ENCODE data around the gene LIN7C.

The LIN7C gene, protein sequence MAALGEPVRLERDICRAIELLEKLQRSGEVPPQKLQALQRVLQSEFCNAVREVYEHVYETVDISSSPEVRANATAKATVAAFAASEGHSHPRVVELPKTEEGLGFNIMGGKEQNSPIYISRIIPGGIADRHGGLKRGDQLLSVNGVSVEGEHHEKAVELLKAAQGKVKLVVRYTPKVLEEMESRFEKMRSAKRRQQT

DNA sequence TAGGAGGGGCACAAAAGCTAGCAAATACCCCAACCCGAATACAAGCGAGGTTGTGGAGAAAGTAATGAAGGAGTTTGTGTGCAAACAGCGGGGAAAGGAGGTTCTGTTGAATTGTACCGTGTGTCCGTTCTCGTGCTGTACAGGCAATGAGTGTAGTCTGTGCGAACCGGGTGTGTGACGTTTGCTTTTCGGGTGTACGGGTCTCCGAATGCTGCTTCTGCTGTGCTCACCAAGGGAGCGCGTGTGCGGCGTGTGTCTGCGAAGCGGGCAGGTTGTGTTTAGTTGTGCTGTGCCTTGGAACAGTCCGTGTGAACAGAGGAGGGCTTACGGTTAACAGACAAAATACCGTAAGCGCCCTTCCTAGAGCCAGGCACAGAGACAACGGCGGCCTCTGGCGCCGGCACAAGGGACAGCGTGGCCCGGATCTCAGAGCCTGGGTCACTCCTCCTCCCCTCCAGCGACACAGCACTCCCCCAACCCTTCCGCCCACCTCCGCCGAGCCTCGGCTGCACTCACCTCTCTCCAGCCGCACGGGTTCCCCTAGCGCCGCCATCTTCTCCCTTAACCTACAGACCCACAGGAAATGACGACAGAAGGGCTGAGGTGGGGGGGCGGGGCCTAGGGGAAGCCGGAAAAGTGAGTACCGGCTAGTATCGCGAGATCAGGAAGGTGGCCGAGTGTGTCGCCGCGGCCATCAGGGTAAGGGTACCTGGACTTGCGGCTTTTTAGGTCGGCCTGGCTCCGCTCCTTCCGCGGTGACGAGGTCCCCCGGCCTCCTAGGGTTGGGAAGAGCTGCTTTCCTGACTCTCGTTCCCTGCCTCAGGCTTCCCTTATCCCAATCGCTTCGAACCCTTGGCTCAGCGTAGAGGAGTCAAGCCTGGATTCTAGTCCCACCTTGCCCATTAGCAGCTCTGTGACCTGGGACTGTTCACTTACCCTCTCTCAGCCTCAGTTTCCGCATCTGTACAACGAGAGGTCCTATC is at the start of gene LIN7C:
Gene LIN7C (minus strand): TSS at position 570 of the 983 bp plus-strand sequence. CDS start 17 bp downstream, at position 553.
- peak within 1 kb of the TSS; percentile 83 for H3K27ac ChIP-seq (ENCODE audit: low read depth, low read length)
- no peaks in the 10 kb centered on the region for H3K9me3 ChIP-seq (ENCODE audit: low read length)
- peak within 1 kb of the TSS; percentile 81 for H3K9ac ChIP-seq (ENCODE audit: low read length)
- H3K4me1 ChIP-seq (ENCODE audit: insufficient read depth, low read length), result peaks cover 25% of the 10 kb centered on the region
- H3K36me3 ChIP-seq (ENCODE audit: insufficient read depth, low read length), result peaks cover 5% of the 10 kb centered on the region
- H3K27me3 ChIP-seq (ENCODE audit: control insufficient read depth in 1 of 2, insufficient read depth in 2 of 2, low read length in 2 of 2), result no peaks in the 10 kb centered on the region
- H3K4me3 ChIP-seq (ENCODE audit: low read depth in 1 of 2, low read length in 2 of 2), result peak within 1 kb of the TSS; percentile 75 to 92

DNA sequence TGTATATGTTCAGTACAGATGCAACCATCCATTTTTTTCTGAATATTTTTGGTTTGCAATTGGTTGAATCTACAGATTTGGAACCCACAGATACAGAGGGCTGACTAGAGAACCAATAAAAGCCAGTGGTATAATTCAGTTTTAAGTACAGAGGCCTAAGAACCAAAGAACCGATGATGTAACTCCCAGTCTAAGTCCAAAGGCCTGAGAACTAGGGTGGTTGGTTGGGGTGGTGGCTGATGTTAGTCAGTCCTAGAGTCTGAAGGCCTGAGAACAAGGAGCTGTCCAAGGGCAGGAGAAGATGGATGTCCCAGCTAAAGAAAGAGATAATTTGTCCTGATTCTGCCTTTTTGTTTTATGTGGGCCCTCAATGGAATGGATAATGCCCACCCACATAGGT is 48.7 kb upstream of the LIN7C start:
- no peak overlapping the region for H3K9ac ChIP-seq (ENCODE audit: low read length)
- no peaks in the 10 kb centered on the region for H3K9me3 ChIP-seq (ENCODE audit: low read length)
- no peaks in the 10 kb centered on the region for H3K36me3 ChIP-seq (ENCODE audit: insufficient read depth, low read length)
- no peak overlapping the region for H3K4me3 ChIP-seq (ENCODE audit: low read depth in 1 of 2, low read length in 2 of 2)
- H3K27ac ChIP-seq (ENCODE audit: low read depth, low read length), result no peak overlapping the region
- H3K4me1 ChIP-seq (ENCODE audit: insufficient read depth, low read length), result no peaks in the 10 kb centered on the region
- H3K27me3 ChIP-seq (ENCODE audit: control insufficient read depth in 1 of 2, insufficient read depth in 2 of 2, low read length in 2 of 2), result no peaks in the 10 kb centered on the region

DNA sequence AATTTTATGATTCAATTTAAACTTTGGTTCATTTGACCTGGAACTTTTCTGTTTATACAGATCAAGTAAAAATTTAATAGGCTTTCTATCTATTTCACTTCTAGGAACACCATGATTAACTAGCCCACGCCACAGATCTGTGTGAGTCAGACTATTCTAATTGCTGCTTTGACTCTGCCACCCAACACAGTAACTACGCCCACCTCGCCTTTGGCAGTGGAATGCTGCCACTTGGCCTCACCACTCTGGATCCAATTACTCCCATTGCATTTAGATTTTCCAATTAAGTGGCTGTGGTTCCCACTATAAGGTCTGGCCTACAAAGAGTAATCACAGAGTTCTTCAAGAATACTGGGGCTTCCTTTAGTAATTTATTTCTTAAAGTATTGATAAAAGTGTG is 46.6 kb upstream of the LIN7C start:
- H3K4me1 ChIP-seq (ENCODE audit: insufficient read depth, low read length), result no peaks in the 10 kb centered on the region

DNA sequence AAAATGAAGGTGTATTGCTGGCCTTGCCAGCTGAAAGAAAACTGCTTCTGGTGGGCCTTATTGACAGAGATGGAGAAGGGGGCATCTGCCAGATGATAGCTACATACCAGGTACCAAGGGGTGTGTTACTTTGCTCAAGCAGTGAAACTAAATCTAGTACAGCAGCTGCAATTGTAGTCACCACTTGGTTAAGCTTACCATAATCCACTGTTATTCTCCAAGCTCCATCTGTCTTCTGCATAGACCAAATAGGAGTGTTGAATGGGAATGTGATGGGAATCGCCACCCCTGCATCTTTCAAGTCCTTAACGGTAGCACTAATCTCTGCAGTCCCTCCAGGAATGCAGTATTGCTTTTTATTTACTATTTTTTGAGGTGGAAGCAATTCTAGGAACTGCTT is 45.8 kb upstream of the LIN7C start:
- Histone ChIP-seq H3K27ac (ENCODE audit: low read depth, low read length) (no peak overlapping the region), H3K4me1 (ENCODE audit: insufficient read depth, low read length) (no peaks in the 10 kb centered on the region), H3K36me3 (ENCODE audit: insufficient read depth, low read length) (no peaks in the 10 kb centered on the region), H3K4me3 (ENCODE audit: low read depth in 1 of 2, low read length in 2 of 2) (no peak overlapping the region), H3K9me3 (ENCODE audit: low read length) (no peaks in the 10 kb centered on the region), H3K27me3 (ENCODE audit: control insufficient read depth in 1 of 2, insufficient read depth in 2 of 2, low read length in 2 of 2) (no peaks in the 10 kb centered on the region), H3K9ac (ENCODE audit: low read length) (no peak overlapping the region)

More for the DNA sequence above, 46.6 kb upstream of the LIN7C start:
- H3K36me3 ChIP-seq (ENCODE audit: insufficient read depth, low read length), result no peaks in the 10 kb centered on the region
- H3K9ac ChIP-seq (ENCODE audit: low read length), result no peak overlapping the region
- no peak overlapping the region for H3K27ac ChIP-seq (ENCODE audit: low read depth, low read length)
- no peaks in the 10 kb centered on the region for H3K9me3 ChIP-seq (ENCODE audit: low read length)
- no peak overlapping the region for H3K4me3 ChIP-seq (ENCODE audit: low read depth in 1 of 2, low read length in 2 of 2)
- no peaks in the 10 kb centered on the region for H3K27me3 ChIP-seq (ENCODE audit: control insufficient read depth in 1 of 2, insufficient read depth in 2 of 2, low read length in 2 of 2)

DNA sequence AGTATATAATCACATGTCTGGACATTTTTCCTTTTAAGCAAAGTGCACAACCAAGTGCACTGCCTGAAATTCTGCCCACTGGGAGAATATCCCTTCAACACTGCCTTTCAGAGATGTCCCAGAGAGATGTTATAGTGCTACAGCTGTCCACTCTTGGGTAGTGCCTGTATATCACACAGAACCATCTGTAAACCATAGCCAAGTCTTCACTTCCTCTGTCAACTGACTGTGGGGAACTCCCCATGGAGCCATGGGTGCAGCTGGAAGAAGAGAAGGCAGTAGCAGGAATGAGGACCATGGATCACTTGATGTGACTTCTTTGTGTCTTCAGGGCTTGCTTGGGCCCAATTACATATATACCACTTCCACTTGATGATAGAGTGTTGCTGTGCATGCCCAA is 44.6 kb upstream of the LIN7C start:
- H3K27me3 ChIP-seq (ENCODE audit: control insufficient read depth in 1 of 2, insufficient read depth in 2 of 2, low read length in 2 of 2), result no peaks in the 10 kb centered on the region
- no peak overlapping the region for H3K4me3 ChIP-seq (ENCODE audit: low read depth in 1 of 2, low read length in 2 of 2)
- no peak overlapping the region for H3K9ac ChIP-seq (ENCODE audit: low read length)
- H3K4me1 ChIP-seq (ENCODE audit: insufficient read depth, low read length), result no peaks in the 10 kb centered on the region
- no peak overlapping the region for H3K27ac ChIP-seq (ENCODE audit: low read depth, low read length)
- H3K9me3 ChIP-seq (ENCODE audit: low read length), result no peaks in the 10 kb centered on the region
- H3K36me3 ChIP-seq (ENCODE audit: insufficient read depth, low read length), result no peaks in the 10 kb centered on the region

DNA sequence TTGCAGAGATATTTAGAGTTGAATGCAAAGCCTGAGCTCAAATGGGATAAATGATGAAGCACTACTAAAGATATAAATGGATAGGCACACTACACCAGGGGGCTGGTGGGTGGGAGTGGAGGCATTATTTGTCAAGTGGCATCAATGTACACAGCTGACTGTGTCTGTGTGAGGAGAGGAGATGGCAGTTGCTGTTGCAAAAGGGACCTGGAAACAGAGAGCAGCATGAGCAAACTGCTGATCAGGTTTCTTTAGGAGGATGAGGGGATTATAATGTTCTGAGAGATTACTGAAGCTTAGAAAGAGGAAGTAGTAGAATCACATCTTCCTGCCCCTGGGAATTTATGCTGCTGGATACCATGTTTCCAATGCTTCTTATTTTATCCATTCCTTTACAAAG is 39.4 kb upstream of the LIN7C start:
- H3K4me1 ChIP-seq (ENCODE audit: insufficient read depth, low read length), result no peaks in the 10 kb centered on the region
- H3K4me3 ChIP-seq (ENCODE audit: low read depth in 1 of 2, low read length in 2 of 2), result no peak overlapping the region
- H3K9me3 ChIP-seq (ENCODE audit: low read length), result no peaks in the 10 kb centered on the region
- no peaks in the 10 kb centered on the region for H3K36me3 ChIP-seq (ENCODE audit: insufficient read depth, low read length)
- H3K9ac ChIP-seq (ENCODE audit: low read length), result no peak overlapping the region
- H3K27me3 ChIP-seq (ENCODE audit: control insufficient read depth in 1 of 2, insufficient read depth in 2 of 2, low read length in 2 of 2), result no peaks in the 10 kb centered on the region
- no peak overlapping the region for H3K27ac ChIP-seq (ENCODE audit: low read depth, low read length)

DNA sequence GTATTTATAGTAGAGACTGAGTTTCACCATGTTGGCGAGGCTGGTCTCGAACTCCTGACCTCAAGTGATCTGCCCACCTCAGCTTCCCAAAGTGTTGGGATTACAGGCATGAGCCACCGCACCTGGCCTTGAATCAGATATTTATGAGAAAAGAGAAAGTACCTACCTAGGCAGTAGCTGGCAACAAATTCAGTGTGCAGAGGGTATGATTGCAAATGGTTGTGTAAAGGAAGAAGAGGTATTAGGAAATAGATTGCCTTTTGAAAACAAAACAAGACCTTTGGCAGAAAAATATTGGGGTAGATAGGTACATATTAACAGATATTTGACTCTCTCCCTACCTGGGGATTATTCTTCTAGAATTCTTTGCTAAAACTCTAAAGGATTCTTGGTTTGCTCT is 38.5 kb upstream of the LIN7C start:
- no peak overlapping the region for H3K27ac ChIP-seq (ENCODE audit: low read depth, low read length)
- H3K9ac ChIP-seq (ENCODE audit: low read length), result no peak overlapping the region
- H3K27me3 ChIP-seq (ENCODE audit: control insufficient read depth in 1 of 2, insufficient read depth in 2 of 2, low read length in 2 of 2), result no peaks in the 10 kb centered on the region
- H3K4me3 ChIP-seq (ENCODE audit: low read depth in 1 of 2, low read length in 2 of 2), result no peak overlapping the region
- H3K4me1 ChIP-seq (ENCODE audit: insufficient read depth, low read length), result no peaks in the 10 kb centered on the region
- H3K36me3 ChIP-seq (ENCODE audit: insufficient read depth, low read length), result no peaks in the 10 kb centered on the region
- no peaks in the 10 kb centered on the region for H3K9me3 ChIP-seq (ENCODE audit: low read length)

DNA sequence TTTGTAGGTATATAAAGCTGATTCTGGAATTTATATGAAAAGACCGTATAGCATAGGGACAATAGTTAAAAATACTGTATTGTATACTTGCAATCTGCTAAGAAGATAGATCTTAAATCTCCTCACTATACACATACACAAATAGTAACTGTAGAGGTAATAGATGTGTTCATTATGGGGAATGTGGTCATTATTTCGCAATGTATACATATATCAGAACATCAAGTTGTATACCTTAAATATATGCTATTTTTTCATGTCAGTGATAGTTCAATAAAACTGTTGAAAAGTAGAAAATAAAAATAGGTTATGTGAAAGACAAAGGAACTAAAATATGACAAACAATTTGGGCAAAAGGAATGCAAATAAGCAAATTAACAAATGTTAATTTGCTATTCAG is 35.2 kb upstream of the LIN7C start:
- Histone ChIP-seq H3K4me3 (ENCODE audit: low read depth in 1 of 2, low read length in 2 of 2) (no peak overlapping the region), H3K27me3 (ENCODE audit: control insufficient read depth in 1 of 2, insufficient read depth in 2 of 2, low read length in 2 of 2) (no peaks in the 10 kb centered on the region), H3K9ac (ENCODE audit: low read length) (no peak overlapping the region), H3K36me3 (ENCODE audit: insufficient read depth, low read length) (no peaks in the 10 kb centered on the region), H3K4me1 (ENCODE audit: insufficient read depth, low read length) (no peaks in the 10 kb centered on the region), H3K27ac (ENCODE audit: low read depth, low read length) (no peak overlapping the region), H3K9me3 (ENCODE audit: low read length) (no peaks in the 10 kb centered on the region)

DNA sequence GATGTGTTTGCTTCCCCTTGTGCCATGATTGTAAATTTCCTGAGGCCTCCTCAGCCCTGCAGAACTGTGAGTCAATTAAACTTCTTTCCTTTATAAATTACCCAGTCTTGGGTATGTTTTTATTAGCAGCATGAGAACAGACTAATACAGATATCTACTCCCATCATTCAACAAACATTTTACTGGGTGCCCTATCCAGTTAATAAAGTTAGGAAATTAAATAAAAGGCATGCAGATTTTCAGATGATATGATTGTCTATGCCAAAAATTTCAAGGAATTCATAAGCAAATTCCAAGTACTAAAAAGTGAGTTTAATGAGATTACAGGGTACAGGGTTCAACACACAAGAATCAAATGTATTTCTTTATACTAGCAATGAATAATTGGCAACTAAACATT is 33.5 kb upstream of the LIN7C start:
- no peak overlapping the region for H3K4me3 ChIP-seq (ENCODE audit: low read depth in 1 of 2, low read length in 2 of 2)
- no peaks in the 10 kb centered on the region for H3K4me1 ChIP-seq (ENCODE audit: insufficient read depth, low read length)
- H3K27ac ChIP-seq (ENCODE audit: low read depth, low read length), result no peak overlapping the region
- H3K27me3 ChIP-seq (ENCODE audit: control insufficient read depth in 1 of 2, insufficient read depth in 2 of 2, low read length in 2 of 2), result no peaks in the 10 kb centered on the region
- H3K9me3 ChIP-seq (ENCODE audit: low read length), result no peaks in the 10 kb centered on the region
- no peak overlapping the region for H3K9ac ChIP-seq (ENCODE audit: low read length)
- H3K36me3 ChIP-seq (ENCODE audit: insufficient read depth, low read length), result no peaks in the 10 kb centered on the region

DNA sequence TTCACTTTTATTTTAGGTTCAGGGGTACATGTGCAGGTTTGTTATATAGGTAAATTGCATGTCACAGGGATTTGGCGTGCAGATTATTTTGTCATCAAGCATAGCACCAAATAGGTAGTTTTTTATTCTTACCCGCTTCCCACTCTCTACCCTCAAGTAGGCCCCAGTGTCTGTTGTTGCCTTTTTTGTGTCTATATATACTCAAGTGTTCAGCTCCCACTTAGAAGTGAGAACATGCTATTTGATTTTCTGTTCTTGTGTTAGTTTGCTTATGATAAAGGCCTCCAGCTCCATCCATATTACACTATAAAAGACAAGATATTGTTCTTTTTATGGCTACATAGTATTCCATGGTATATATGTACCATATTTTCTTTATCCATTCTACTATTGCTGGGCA is 28.5 kb upstream of the LIN7C start:
- no peak overlapping the region for H3K4me3 ChIP-seq (ENCODE audit: low read depth in 1 of 2, low read length in 2 of 2)
- H3K27me3 ChIP-seq (ENCODE audit: control insufficient read depth in 1 of 2, insufficient read depth in 2 of 2, low read length in 2 of 2), result no peaks in the 10 kb centered on the region
- H3K27ac ChIP-seq (ENCODE audit: low read depth, low read length), result no peak overlapping the region
- H3K9ac ChIP-seq (ENCODE audit: low read length), result no peak overlapping the region
- no peaks in the 10 kb centered on the region for H3K36me3 ChIP-seq (ENCODE audit: insufficient read depth, low read length)
- no peaks in the 10 kb centered on the region for H3K9me3 ChIP-seq (ENCODE audit: low read length)
- no peaks in the 10 kb centered on the region for H3K4me1 ChIP-seq (ENCODE audit: insufficient read depth, low read length)

DNA sequence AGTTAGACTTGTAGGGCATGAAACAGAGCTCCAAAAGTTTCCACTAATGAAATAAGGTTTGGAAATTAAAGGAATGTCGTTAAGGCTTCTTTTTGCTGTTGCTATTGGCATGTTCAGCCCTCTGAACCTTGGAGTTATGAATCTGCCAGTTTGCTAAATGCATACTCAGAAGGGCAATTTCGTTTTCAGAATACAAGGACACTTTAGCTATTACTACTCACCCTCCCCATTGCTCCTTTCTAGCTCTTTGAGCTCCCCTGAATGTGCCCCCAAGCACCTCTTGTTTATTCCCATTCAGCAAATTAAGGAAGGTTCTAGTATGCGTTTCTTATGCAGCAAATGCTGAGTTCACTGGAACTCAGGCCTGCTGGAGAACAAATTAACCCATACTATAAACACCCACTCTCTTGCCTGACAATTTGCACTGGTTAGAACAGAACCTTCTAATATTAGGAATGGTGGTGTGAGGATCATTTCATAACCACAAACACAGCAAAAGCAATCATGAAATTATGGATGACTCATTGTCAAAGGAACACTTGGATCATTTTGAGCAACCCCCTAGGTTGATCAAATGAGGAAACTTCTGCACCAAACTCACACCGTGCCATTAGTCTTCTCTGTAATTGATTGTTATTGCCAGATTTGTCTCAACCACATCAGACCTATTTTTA is 26.2 kb upstream of the LIN7C start:
- H3K36me3 ChIP-seq (ENCODE audit: insufficient read depth, low read length), result no peaks in the 10 kb centered on the region
- H3K4me1 ChIP-seq (ENCODE audit: insufficient read depth, low read length), result no peaks in the 10 kb centered on the region
- H3K9ac ChIP-seq (ENCODE audit: low read length), result no peak overlapping the region
- no peak overlapping the region for H3K4me3 ChIP-seq (ENCODE audit: low read depth in 1 of 2, low read length in 2 of 2)
- no peaks in the 10 kb centered on the region for H3K9me3 ChIP-seq (ENCODE audit: low read length)
- no peak overlapping the region for H3K27ac ChIP-seq (ENCODE audit: low read depth, low read length)
- H3K27me3 ChIP-seq (ENCODE audit: control insufficient read depth in 1 of 2, insufficient read depth in 2 of 2, low read length in 2 of 2), result no peaks in the 10 kb centered on the region
